Retinal pigment epithelial cell (primary cell): Measurements from ENCODE around the gene PRORP.

ENCODE experiments used
- DNase-seq: peaks from one replicate; pipeline ENCODE4 v3.0.0-alpha.2; 2010; ENCODE audit warnings: low read depth
- H3K4me3 ChIP-seq: 2 replicates; pipeline ENCODE4 v1.5.1; 2011; ENCODE audit warnings: mild to moderate bottlenecking, low read length, control low read depth, moderate library complexity
- CTCF ChIP-seq: conservative IDR thresholded peaks from 2 replicates; pipeline ENCODE4 v1.5.1; 2011; ENCODE audit warnings: low read depth, low read length, control low read depth, inconsistent platforms

The PRORP gene

GRCh38 chr14:35134329-35135123 is 12.2 kb downstream of the PRORP start:
- no peak for TF ChIP-seq CTCF
- no peak overlapping the region for H3K4me3 ChIP-seq
- no peak for DNase-seq

- DNase-seq = no peak
- TF ChIP-seq CTCF = no peak
- no peak overlapping the region for H3K4me3 ChIP-seq
Observed at GRCh38 chr14:35138585-35138984, 16.2 kb downstream of the PRORP start.

- no peak overlapping the region for H3K4me3 ChIP-seq
- no peak for DNase-seq
- no peak for TF ChIP-seq CTCF
Observed at GRCh38 chr14:35140718-35141581, 18.6 kb downstream of the PRORP start.

GRCh38 chr14:35144029-35144428 is 21.7 kb downstream of the PRORP start:
- no peak overlapping the region for H3K4me3 ChIP-seq
- no peak for DNase-seq
- TF ChIP-seq CTCF = no peak

GRCh38 chr14:35146711-35147149 is 24.4 kb downstream of the PRORP start:
- TF ChIP-seq CTCF = no peak
- no peak overlapping the region for H3K4me3 ChIP-seq
- no peak for DNase-seq

- DNase-seq = no peak
- no peak overlapping the region for H3K4me3 ChIP-seq
- no peak for TF ChIP-seq CTCF
Observed at GRCh38 chr14:35147186-35147585, 24.8 kb downstream of the PRORP start.
